Measurements from ENCODE around the gene TTLL3.

Gene TTLL3

GRCh38 chr3:9781978-9782603 lies 28.0 kb upstream of the TTLL3 start:
- no peak for DNase-seq

GRCh38 chr3:9782770-9783169 lies 27.3 kb upstream of the TTLL3 start:
- no peak for DNase-seq

GRCh38 chr3:9783954-9784353 lies 26.1 kb upstream of the TTLL3 start:
- no peak for DNase-seq

GRCh38 chr3:9784965-9785364 lies 25.1 kb upstream of the TTLL3 start:
- DNase-seq, result no peak

- DNase-seq, result no peak
These were observed 24.5 kb upstream of the TTLL3 start for GRCh38 chr3:9785602-9786001.

- DNase-seq, result no peak
These were observed 23.8 kb upstream of the TTLL3 start for GRCh38 chr3:9786209-9786739.

- no peak for DNase-seq
These were observed 23.0 kb upstream of the TTLL3 start for GRCh38 chr3:9786825-9787669.

GRCh38 chr3:9787714-9788113 lies 22.3 kb upstream of the TTLL3 start:
- DNase-seq, result no peak

- no peak for DNase-seq
These were observed 18.9 kb upstream of the TTLL3 start for GRCh38 chr3:9791127-9791526.

GRCh38 chr3:9791790-9792404 lies 18.2 kb upstream of the TTLL3 start:
- DNase-seq, result no peak

- peak; percentile 90 for DNase-seq
These were observed 17.5 kb upstream of the TTLL3 start, which contains the start of the genes ARPC4 and TADA3 for GRCh38 chr3:9792405-9793160. TSS of gene ARPC4 (plus strand) at chr3:9793082. CDS start at chr3:9793122, 40 bp downstream. TSS of gene TADA3 (minus strand) at chr3:9792473. CDS start at chr3:9791466, 1,007 bp downstream.

GRCh38 chr3:9793161-9793781 lies 16.8 kb upstream of the TTLL3 start:
- DNase-seq, result no peak

GRCh38 chr3:9794400-9794799 lies 15.7 kb upstream of the TTLL3 start:
- DNase-seq, result no peak

- DNase-seq, result no peak
These were observed 14.9 kb upstream of the TTLL3 start for GRCh38 chr3:9795207-9795606.

- DNase-seq, result no peak
These were observed 12.7 kb upstream of the TTLL3 start for GRCh38 chr3:9797196-9797945.

GRCh38 chr3:9800529-9800928 lies 9.5 kb upstream of the TTLL3 start:
- no peak for DNase-seq

- DNase-seq, result no peak
These were observed 6.6 kb upstream of the TTLL3 start for GRCh38 chr3:9803494-9803893.

- no peak for DNase-seq
These were observed 5.1 kb upstream of the TTLL3 start for GRCh38 chr3:9804996-9805395.

GRCh38 chr3:9806137-9806536 lies 3.9 kb upstream of the TTLL3 start:
- no peak for DNase-seq

GRCh38 chr3:9806688-9807589 lies 3.1 kb upstream of the TTLL3 start:
- DNase-seq, result no peak

GRCh38 chr3:9807981-9808344 lies 2.1 kb upstream of the TTLL3 start:
- no peak for DNase-seq
